ENCODE measurements around the gene PARP4.

DNA sequence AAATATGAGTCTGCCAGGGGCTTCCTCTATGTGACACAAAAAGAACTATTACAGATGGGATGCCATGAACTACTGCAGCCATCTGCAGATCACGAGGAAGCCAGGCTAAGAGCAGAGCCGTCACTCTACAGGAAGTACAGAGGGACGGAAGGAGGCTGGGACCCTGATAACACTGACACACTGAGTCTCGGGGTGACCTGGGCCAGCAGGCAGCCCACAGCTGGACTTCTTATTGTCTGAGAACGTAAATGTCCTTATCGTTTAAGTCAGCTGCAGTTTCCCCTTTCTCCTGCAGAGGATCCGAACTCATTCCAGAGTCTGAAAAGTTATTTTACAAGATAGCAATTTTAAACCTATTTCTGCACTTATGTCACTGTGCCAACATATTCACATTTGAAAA is 20.7 kb downstream of the PARP4 start:
- TF ChIP-seq POLR2AphosphoS5 (IDR thresholded peaks at IDR 0.05; ENCODE audit: low read depth, low read length): no peak
- TF ChIP-seq CTCF (IDR thresholded peaks at IDR 0.05 in 2 of 3, conservative IDR thresholded peaks at IDR 0.05 in 1 of 3; ENCODE audit: borderline replicate concordance in 1 of 3, insufficient read depth in 1 of 3, low read depth in 2 of 3, low read length in 2 of 3): peak in 2 of 3 experiments; percentile 18 to 25; a peak in 1 of 6 replicates
- no peak for TF ChIP-seq MAX (IDR thresholded peaks at IDR 0.05)
- TF ChIP-seq EGR1 (IDR thresholded peaks at IDR 0.05; ENCODE audit: low read depth): no peak
- no peak for TF ChIP-seq RAD21 (IDR thresholded peaks at IDR 0.05; ENCODE audit: low read depth)
- TF ChIP-seq EZH2 (IDR thresholded peaks at IDR 0.05): no peak
- TF ChIP-seq REST (IDR thresholded peaks at IDR 0.05; ENCODE audit: low read depth): no peak
- TF ChIP-seq ZBTB33 (IDR thresholded peaks at IDR 0.05; ENCODE audit: extremely low read depth, insufficient replicate concordance, low read length): no peak
- no peak for TF ChIP-seq SRF (IDR thresholded peaks at IDR 0.05; ENCODE audit: low read depth)
- TF ChIP-seq YY1 (IDR thresholded peaks at IDR 0.05; ENCODE audit: extremely low read depth, insufficient replicate concordance, low read depth, low read length): no peak
- TF ChIP-seq CEBPB (IDR thresholded peaks at IDR 0.05; ENCODE audit: low read depth): no peak

Measured in HCT116 (cell line).